GM21717 (cell line): ENCODE measurements around the gene ACTN1.

Experiments
- ATAC-seq: cut with Tn5 transposase; IDR thresholded peaks from one replicate; pipeline ENCODE4 v1.9.1; 2021; ENCODE audit warnings: mild to moderate bottlenecking, moderate library complexity; ENCODE audit not compliant: unreplicated experiment

Gene ACTN1

GRCh38 chr14:68892961-68893360, 86.1 kb downstream of the ACTN1 start:
- no peak for ATAC-seq

GRCh38 chr14:68891851-68892660, 87.0 kb downstream of the ACTN1 start:
- ATAC-seq: no peak

- ATAC-seq: no peak
Observed at GRCh38 chr14:68890173-68890931, 88.8 kb downstream of the ACTN1 start.

GRCh38 chr14:68888883-68889282, 90.2 kb downstream of the ACTN1 start:
- ATAC-seq: no peak

GRCh38 chr14:68888025-68888850, 90.9 kb downstream of the ACTN1 start:
- ATAC-seq: no peak

GRCh38 chr14:68886109-68886434, 93.0 kb downstream of the ACTN1 start:
- ATAC-seq: no peak

- no peak for ATAC-seq
Observed at GRCh38 chr14:68885226-68886108, 93.6 kb downstream of the ACTN1 start.

- ATAC-seq: no peak
Observed at GRCh38 chr14:68884031-68885030, 94.8 kb downstream of the ACTN1 start.

GRCh38 chr14:68882235-68882634, 96.9 kb downstream of the ACTN1 start:
- no peak for ATAC-seq

GRCh38 chr14:68881396-68881795, 97.7 kb downstream of the ACTN1 start:
- no peak for ATAC-seq

- ATAC-seq: no peak
Observed at GRCh38 chr14:68880581-68881105, 98.5 kb downstream of the ACTN1 start.

- no peak for ATAC-seq
Observed at GRCh38 chr14:68879841-68880575, 99.1 kb downstream of the ACTN1 start.

- no peak for ATAC-seq
Observed at GRCh38 chr14:68879321-68879781, 99.8 kb downstream of the ACTN1 start.

GRCh38 chr14:68878908-68879307, 100.2 kb downstream of the ACTN1 start:
- no peak for ATAC-seq

GRCh38 chr14:68877993-68878575, 101.0 kb downstream of the ACTN1 start:
- no peak for ATAC-seq

- ATAC-seq: no peak
Observed at GRCh38 chr14:68876976-68877375, 102.1 kb downstream of the ACTN1 start.

GRCh38 chr14:68874746-68875155, 104.4 kb downstream of the ACTN1 start:
- ATAC-seq: no peak

- no peak for ATAC-seq
Observed at GRCh38 chr14:68873376-68873775, 105.7 kb downstream of the ACTN1 start.
